ENCODE data around the gene VAV3. TPM values are rescaled to one million over a fixed set of nuclear protein-coding genes. Genes with fewer than 3 reads are reported as not detected.

The VAV3 gene
- total RNA-seq, 1 experiment from 2014 or later: not detected

- Histone ChIP-seq H3K4me1 (replicated peaks) (no peaks in the 10 kb centered on the region), H3K27ac (no peak overlapping the region), H3K27me3 (replicated peaks) (no peaks in the 10 kb centered on the region), H3K4me3 (no peak overlapping the region), H3K9me3 (replicated peaks) (no peaks in the 10 kb centered on the region), H3K36me3 (no peaks in the 10 kb centered on the region)
- no peak for DNase-seq (ENCODE audit: low read depth in 1 of 2, low spot score in 2 of 2)
Observed at GRCh38 chr1:107877745-107878144, 87.2 kb downstream of the VAV3 start.

GRCh38 chr1:107877092-107877491 is 87.9 kb downstream of the VAV3 start:
- H3K4me3 ChIP-seq: no peak overlapping the region
- H3K27me3 ChIP-seq (replicated peaks): no peaks in the 10 kb centered on the region
- H3K27ac ChIP-seq: no peak overlapping the region
- no peak for DNase-seq (ENCODE audit: low read depth in 1 of 2, low spot score in 2 of 2)
- H3K36me3 ChIP-seq: no peaks in the 10 kb centered on the region
- H3K9me3 ChIP-seq (replicated peaks): no peaks in the 10 kb centered on the region
- H3K4me1 ChIP-seq (replicated peaks): no peaks in the 10 kb centered on the region

- H3K27me3 ChIP-seq (replicated peaks): no peaks in the 10 kb centered on the region
- H3K36me3 ChIP-seq: no peaks in the 10 kb centered on the region
- no peak overlapping the region for H3K4me3 ChIP-seq
- no peaks in the 10 kb centered on the region for H3K9me3 ChIP-seq (replicated peaks)
- no peaks in the 10 kb centered on the region for H3K4me1 ChIP-seq (replicated peaks)
- no peak overlapping the region for H3K27ac ChIP-seq
- DNase-seq (ENCODE audit: low read depth in 1 of 2, low spot score in 2 of 2): no peak
Observed at GRCh38 chr1:107875689-107876088, 89.3 kb downstream of the VAV3 start.

GRCh38 chr1:107874221-107874620 is 90.8 kb downstream of the VAV3 start:
- no peak overlapping the region for H3K27ac ChIP-seq
- no peak for DNase-seq (ENCODE audit: low read depth in 1 of 2, low spot score in 2 of 2)

GRCh38 chr1:107871687-107872395 is 93.1 kb downstream of the VAV3 start:
- H3K36me3 ChIP-seq: no peaks in the 10 kb centered on the region
- H3K9me3 ChIP-seq (replicated peaks): no peaks in the 10 kb centered on the region
- no peaks in the 10 kb centered on the region for H3K27me3 ChIP-seq (replicated peaks)
- no peaks in the 10 kb centered on the region for H3K4me1 ChIP-seq (replicated peaks)
- H3K27ac ChIP-seq: no peak overlapping the region
- DNase-seq (ENCODE audit: low read depth in 1 of 2, low spot score in 2 of 2): no peak
- H3K4me3 ChIP-seq: no peak overlapping the region

More at GRCh38 chr1:107874221-107874620, 90.8 kb downstream of the VAV3 start:
- H3K4me3 ChIP-seq: no peak overlapping the region
- H3K27me3 ChIP-seq (replicated peaks): no peaks in the 10 kb centered on the region
- H3K4me1 ChIP-seq (replicated peaks): no peaks in the 10 kb centered on the region
- H3K36me3 ChIP-seq: no peaks in the 10 kb centered on the region
- H3K9me3 ChIP-seq (replicated peaks): no peaks in the 10 kb centered on the region

GRCh38 chr1:107871259-107871658 is 93.7 kb downstream of the VAV3 start:
- DNase-seq (ENCODE audit: low read depth in 1 of 2, low spot score in 2 of 2): no peak
- Histone ChIP-seq H3K27ac (no peak overlapping the region), H3K4me1 (replicated peaks) (no peaks in the 10 kb centered on the region), H3K36me3 (no peaks in the 10 kb centered on the region), H3K27me3 (replicated peaks) (no peaks in the 10 kb centered on the region), H3K4me3 (no peak overlapping the region), H3K9me3 (replicated peaks) (no peaks in the 10 kb centered on the region)

- H3K4me1 ChIP-seq (replicated peaks): no peaks in the 10 kb centered on the region
- H3K36me3 ChIP-seq: no peaks in the 10 kb centered on the region
- H3K27ac ChIP-seq: no peak overlapping the region
- no peak overlapping the region for H3K4me3 ChIP-seq
- no peaks in the 10 kb centered on the region for H3K27me3 ChIP-seq (replicated peaks)
- no peak for DNase-seq (ENCODE audit: low read depth in 1 of 2, low spot score in 2 of 2)
- no peaks in the 10 kb centered on the region for H3K9me3 ChIP-seq (replicated peaks)
Observed at GRCh38 chr1:107870696-107871095, 94.3 kb downstream of the VAV3 start.

GRCh38 chr1:107867897-107868296 is 97.1 kb downstream of the VAV3 start:
- DNase-seq (ENCODE audit: low read depth in 1 of 2, low spot score in 2 of 2): no peak
- H3K27ac ChIP-seq: no peak overlapping the region
- no peaks in the 10 kb centered on the region for H3K9me3 ChIP-seq (replicated peaks)
- no peaks in the 10 kb centered on the region for H3K4me1 ChIP-seq (replicated peaks)
- H3K36me3 ChIP-seq: no peaks in the 10 kb centered on the region
- no peak overlapping the region for H3K4me3 ChIP-seq
- no peaks in the 10 kb centered on the region for H3K27me3 ChIP-seq (replicated peaks)

- no peak overlapping the region for H3K27ac ChIP-seq
- no peaks in the 10 kb centered on the region for H3K9me3 ChIP-seq (replicated peaks)
- no peak for DNase-seq (ENCODE audit: low read depth in 1 of 2, low spot score in 2 of 2)
- no peaks in the 10 kb centered on the region for H3K4me1 ChIP-seq (replicated peaks)
- H3K36me3 ChIP-seq: no peaks in the 10 kb centered on the region
- no peaks in the 10 kb centered on the region for H3K27me3 ChIP-seq (replicated peaks)
- H3K4me3 ChIP-seq: no peak overlapping the region
Observed at GRCh38 chr1:107867422-107867821, 97.6 kb downstream of the VAV3 start.

GRCh38 chr1:107866870-107867269 is 98.1 kb downstream of the VAV3 start:
- no peaks in the 10 kb centered on the region for H3K27me3 ChIP-seq (replicated peaks)
- no peaks in the 10 kb centered on the region for H3K9me3 ChIP-seq (replicated peaks)
- H3K4me3 ChIP-seq: no peak overlapping the region
- no peak for DNase-seq (ENCODE audit: low read depth in 1 of 2, low spot score in 2 of 2)
- H3K27ac ChIP-seq: no peak overlapping the region
- H3K4me1 ChIP-seq (replicated peaks): no peaks in the 10 kb centered on the region
- no peaks in the 10 kb centered on the region for H3K36me3 ChIP-seq

GRCh38 chr1:107865627-107866026 is 99.4 kb downstream of the VAV3 start:
- Histone ChIP-seq H3K4me1 (replicated peaks) (no peaks in the 10 kb centered on the region), H3K27me3 (replicated peaks) (no peaks in the 10 kb centered on the region), H3K27ac (no peak overlapping the region), H3K36me3 (no peaks in the 10 kb centered on the region), H3K9me3 (replicated peaks) (no peaks in the 10 kb centered on the region), H3K4me3 (no peak overlapping the region)
- DNase-seq (ENCODE audit: low read depth in 1 of 2, low spot score in 2 of 2): no peak

GRCh38 chr1:107863342-107863741 is 101.6 kb downstream of the VAV3 start:
- H3K27ac ChIP-seq: no peak overlapping the region
- DNase-seq (ENCODE audit: low read depth in 1 of 2, low spot score in 2 of 2): no peak
- no peaks in the 10 kb centered on the region for H3K36me3 ChIP-seq
- no peak overlapping the region for H3K4me3 ChIP-seq
- H3K27me3 ChIP-seq (replicated peaks): 0 out of 2 replicates have a peak, but pooled peaks cover 4% of the 10 kb centered on the region
- H3K9me3 ChIP-seq (replicated peaks): no peaks in the 10 kb centered on the region
- no peaks in the 10 kb centered on the region for H3K4me1 ChIP-seq (replicated peaks)

- no peaks in the 10 kb centered on the region for H3K36me3 ChIP-seq
- H3K4me3 ChIP-seq: no peak overlapping the region
- H3K4me1 ChIP-seq (replicated peaks): no peaks in the 10 kb centered on the region
- DNase-seq (ENCODE audit: low read depth in 1 of 2, low spot score in 2 of 2): no peak
- H3K27me3 ChIP-seq (replicated peaks): 0 out of 2 replicates have a peak, but pooled peaks cover 4% of the 10 kb centered on the region
- no peaks in the 10 kb centered on the region for H3K9me3 ChIP-seq (replicated peaks)
- H3K27ac ChIP-seq: no peak overlapping the region
Observed at GRCh38 chr1:107862064-107862463, 102.9 kb downstream of the VAV3 start.

- no peaks in the 10 kb centered on the region for H3K36me3 ChIP-seq
- H3K4me1 ChIP-seq (replicated peaks): no peaks in the 10 kb centered on the region
- DNase-seq (ENCODE audit: low read depth in 1 of 2, low spot score in 2 of 2): no peak
- H3K9me3 ChIP-seq (replicated peaks): no peaks in the 10 kb centered on the region
- H3K27ac ChIP-seq: no peak overlapping the region
- 0 out of 2 replicates have a peak, but pooled peaks cover 4% of the 10 kb centered on the region for H3K27me3 ChIP-seq (replicated peaks)
- no peak overlapping the region for H3K4me3 ChIP-seq
Observed at GRCh38 chr1:107858323-107858722, 106.7 kb downstream of the VAV3 start.

GRCh38 chr1:107851418-107851817 is 113.6 kb downstream of the VAV3 start:
- Histone ChIP-seq H3K4me3 (no peak overlapping the region), H3K27me3 (replicated peaks) (no peaks in the 10 kb centered on the region), H3K4me1 (replicated peaks) (no peaks in the 10 kb centered on the region), H3K9me3 (replicated peaks) (no peaks in the 10 kb centered on the region), H3K36me3 (no peaks in the 10 kb centered on the region), H3K27ac (no peak overlapping the region)
- no peak for DNase-seq (ENCODE audit: low read depth in 1 of 2, low spot score in 2 of 2)

Measured in SJSA1 (cell line).